D341Med (cell line): ENCODE data around the gene ARFIP1.

Experiments
- DNase-seq: peaks from one replicate; pipeline ENCODE4 v3.0.0; 2012; ENCODE audit warnings: low spot score

ARFIP1 gene

GRCh38 chr4:152939621-152940020 lies 159.9 kb downstream of the ARFIP1 start:
- no peak for DNase-seq

GRCh38 chr4:152940461-152940860 lies 160.7 kb downstream of the ARFIP1 start:
- no peak for DNase-seq

GRCh38 chr4:152941411-152941810 lies 161.7 kb downstream of the ARFIP1 start:
- no peak for DNase-seq

- DNase-seq, result no peak
These were observed 162.6 kb downstream of the ARFIP1 start for GRCh38 chr4:152942346-152942745.

- no peak for DNase-seq
These were observed 163.9 kb downstream of the ARFIP1 start for GRCh38 chr4:152943672-152944071.

GRCh38 chr4:152944666-152945320 lies 165.0 kb downstream of the ARFIP1 start:
- DNase-seq, result no peak

- no peak for DNase-seq
These were observed 165.9 kb downstream of the ARFIP1 start for GRCh38 chr4:152945639-152946038.

GRCh38 chr4:152946446-152946845 lies 166.7 kb downstream of the ARFIP1 start:
- DNase-seq, result no peak

- no peak for DNase-seq
These were observed 167.6 kb downstream of the ARFIP1 start for GRCh38 chr4:152947311-152947710.

- DNase-seq, result no peak
These were observed 170.2 kb downstream of the ARFIP1 start for GRCh38 chr4:152949930-152950329.

- no peak for DNase-seq
These were observed 170.9 kb downstream of the ARFIP1 start for GRCh38 chr4:152950402-152951274.

- DNase-seq, result no peak
These were observed 171.6 kb downstream of the ARFIP1 start for GRCh38 chr4:152951348-152951747.

- DNase-seq, result no peak
These were observed 173.8 kb downstream of the ARFIP1 start for GRCh38 chr4:152953514-152953913.

- DNase-seq, result no peak
These were observed 175.0 kb downstream of the ARFIP1 start for GRCh38 chr4:152954741-152955140.

GRCh38 chr4:152956147-152956546 lies 176.4 kb downstream of the ARFIP1 start:
- no peak for DNase-seq

- no peak for DNase-seq
These were observed 177.1 kb downstream of the ARFIP1 start for GRCh38 chr4:152956650-152957436.

GRCh38 chr4:152957437-152958171 lies 177.8 kb downstream of the ARFIP1 start:
- DNase-seq, result no peak

- DNase-seq, result no peak
These were observed 179.3 kb downstream of the ARFIP1 start for GRCh38 chr4:152959080-152959479.

- DNase-seq, result no peak
These were observed 180.3 kb downstream of the ARFIP1 start for GRCh38 chr4:152960082-152960481.

- no peak for DNase-seq
These were observed 181.4 kb downstream of the ARFIP1 start for GRCh38 chr4:152961014-152961772.

GRCh38 chr4:152961773-152962115 lies 182.0 kb downstream of the ARFIP1 start:
- no peak for DNase-seq
